T-cell (primary cell): Measurements from ENCODE around the gene SOX30. TPM values are rescaled to one million over a fixed set of nuclear protein-coding genes. Genes with fewer than 3 reads are reported as not detected.
A peak's percentile ranks its signal among the peaks of the same experiment; 100 is the strongest.

Source experiments
- ATAC-seq, 4 experiments: fragments of 200-7000 bp in 3 of 4; fragments of 150-1000 bp in 1 of 4; cut with Tn5 transposase; replicated peaks in 1 of 4; 1 replicate in 3 of 4; 2 replicates in 1 of 4; pipeline ENCODE4 v1.10.0; 2021; ENCODE audit warnings: moderate library complexity in 3 of 4, mild to moderate bottlenecking in 2 of 4, moderate number of reproducible peaks in 1 of 4
- CTCF ChIA-PET, 2 donors: fragments of 300-600 bp; sonication (Branson Sonifier 250); formaldehyde crosslinking; loops; one replicate each; lab custom pipeline; 2022; ENCODE audit warnings: antibody characterized with exemption in 2 of 2; lab: Charles Lee
- POLR2A ChIA-PET, 2 donors: fragments of 300-600 bp; sonication (Branson Sonifier 250); formaldehyde crosslinking; loops; one replicate each; lab custom pipeline; 2022; ENCODE audit warnings: antibody characterized with exemption in 2 of 2; lab: Charles Lee
- DNase-seq, 35 experiments: peaks; one replicate each; pipeline versions ENCODE4 v3.0.0 to v3.0.0-alpha.2; 2013 to 2023
- H3K27ac ChIP-seq: one replicate; pipeline ENCODE4 v1.5.1; 2013; ENCODE audit warnings: low read length
- H3K27me3 ChIP-seq, 2 experiments: replicated peaks in 1 of 2; 1 replicate in 1 of 2; 2 replicates in 1 of 2; pipeline versions ENCODE4 v1.6.1 to v1.7.0; 2013; ENCODE audit warnings: low read length in 1 of 2, mixed read lengths in 1 of 2; ENCODE audit not compliant: control insufficient read depth in 2 of 2, insufficient read depth in 2 of 2; ENCODE audit errors: extremely low read depth in 1 of 2
- H3K36me3 ChIP-seq, 2 donors: 1 replicate in 1 of 2; 2 replicates in 1 of 2; pipeline versions ENCODE4 v1.6.1 to v1.7.0; 2013; ENCODE audit warnings: low read length in 1 of 2; ENCODE audit not compliant: control insufficient read depth in 2 of 2, insufficient read depth in 1 of 2; ENCODE audit errors: extremely low read depth in 1 of 2
- H3K4me1 ChIP-seq, 2 experiments: 1 replicate in 1 of 2; 2 replicates in 1 of 2; pipeline versions ENCODE4 v1.6.1 to v1.7.0; 2013; ENCODE audit warnings: low read length in 2 of 2, mixed read lengths in 1 of 2; ENCODE audit not compliant: insufficient read depth in 2 of 2, control insufficient read depth in 1 of 2; ENCODE audit errors: extremely low read depth in 1 of 2
- H3K4me3 ChIP-seq, 2 donors: 1 replicate in 1 of 2; 2 replicates in 1 of 2; pipeline versions ENCODE4 v1.5.1 to v1.7.0; 2013; ENCODE audit warnings: mild to moderate bottlenecking in 2 of 2, low read length in 1 of 2, moderate library complexity in 1 of 2; ENCODE audit not compliant: control insufficient read depth in 1 of 2; ENCODE audit errors: extremely low read depth in 1 of 2
- H3K9me3 ChIP-seq: 2 replicates; pipeline ENCODE4 v1.7.0; 2013
- H3K27ac Mint-ChIP-seq, 2 donors: one replicate each; pipeline ENCODE4 v1.8.0; 2020 to 2021; ENCODE audit warnings: mild to moderate bottlenecking in 2 of 2, mixed read lengths in 2 of 2
- H3K27me3 Mint-ChIP-seq, 2 donors: one replicate each; pipeline ENCODE4 v1.8.0; 2021 to 2022; ENCODE audit warnings: mixed read lengths in 2 of 2
- H3K36me3 Mint-ChIP-seq: one replicate; pipeline ENCODE4 v1.8.0; 2021; ENCODE audit warnings: mixed read lengths
- H3K4me1 Mint-ChIP-seq, 3 donors: one replicate each; pipeline ENCODE4 v1.8.0; 2020 to 2022; ENCODE audit warnings: mixed read lengths in 3 of 3, mild to moderate bottlenecking in 1 of 3
- H3K4me3 Mint-ChIP-seq, 3 donors: one replicate each; pipeline ENCODE4 v1.8.0; 2020 to 2022; ENCODE audit warnings: mild to moderate bottlenecking in 3 of 3, mixed read lengths in 3 of 3, moderate library complexity in 3 of 3
- H3K9me3 Mint-ChIP-seq, 3 donors: one replicate each; pipeline ENCODE4 v1.8.0; 2020 to 2022; ENCODE audit warnings: mixed read lengths in 3 of 3
- WGBS: methylation state at CpG from one replicate; pipeline ENCODE4 v1.1.5; 2013; ENCODE audit warnings: missing lambda C conversion rate; ENCODE audit not compliant: insufficient coverage; 5-methylcytosine and 5-hydroxymethylcytosine counted together
- total RNA-seq, 35 experiments: library from RNA in 6 of 35; stranded (reverse) in 6 of 35; fragments of 120-200 nt in 1 of 35; gene quantifications; one replicate each; pipeline versions ENCODE4 v1.2.1 to v1.2.4 and lab custom pipeline; 2013 to 2026

SOX30 gene
- total RNA-seq, 5 donors from 2014 or later (not counting 1 experiment from before 2014, with no cell fraction given), result 0.10 to 0.44 (median 0.13) TPM; not detected in 2

DNA sequence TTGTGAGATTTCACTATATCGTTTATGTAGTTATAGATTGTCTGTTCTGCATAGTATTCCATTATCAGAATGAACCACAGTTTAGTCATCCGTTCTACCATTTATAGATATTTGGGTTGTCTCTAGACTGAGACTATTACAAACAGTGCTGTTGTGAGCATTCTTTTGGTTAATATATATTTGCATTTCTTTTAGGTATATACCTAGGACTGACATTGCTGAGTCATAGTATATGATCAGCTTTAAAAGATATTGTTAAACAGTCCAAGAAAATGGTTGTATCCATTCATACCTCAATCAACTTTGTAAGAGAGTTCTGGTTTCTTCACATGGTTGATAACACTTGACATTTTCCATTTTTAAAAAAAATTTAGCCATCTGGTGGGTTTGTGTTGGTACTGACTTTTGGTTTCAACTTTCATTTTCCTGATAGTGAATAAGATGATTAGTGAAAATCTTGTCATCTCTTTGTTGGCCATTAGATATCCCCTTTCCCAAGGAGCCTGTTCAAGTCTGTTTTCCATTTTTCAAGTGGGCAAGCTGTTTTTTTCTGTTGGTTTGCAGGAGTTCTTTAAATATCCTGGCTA lies 53.8 kb downstream of the SOX30 start:
- Histone ChIP-seq H3K4me3 (no peak overlapping the region), H3K27me3 (no peaks in the 10 kb centered on the region), H3K4me1 (peaks cover 20 to 22% of the 10 kb centered on the region in 2 experiments), H3K27ac (no peak overlapping the region), H3K36me3 (no peaks in the 10 kb centered on the region), H3K9me3 (no peaks in the 10 kb centered on the region)
- Mint-ChIP-seq H3K4me1 (peaks cover 45 to 80% (median 66%) of the 10 kb centered on the region in 3 donors), H3K27me3 (peaks cover 0 to 3% of the 10 kb centered on the region in 2 donors), H3K36me3 (no peaks in the 10 kb centered on the region), H3K9me3 (no peaks in the 10 kb centered on the region), H3K27ac (peak overlapping the region; percentile 24 to 39), H3K4me3 (no peak overlapping the region)
- POLR2A ChIA-PET, result no interaction called here
- ATAC-seq (no peak), DNase-seq (no peak)
- WGBS, result no CpG with 5 or more reads among the region's 2 CpGs
- CTCF ChIA-PET, result no interaction called here

DNA sequence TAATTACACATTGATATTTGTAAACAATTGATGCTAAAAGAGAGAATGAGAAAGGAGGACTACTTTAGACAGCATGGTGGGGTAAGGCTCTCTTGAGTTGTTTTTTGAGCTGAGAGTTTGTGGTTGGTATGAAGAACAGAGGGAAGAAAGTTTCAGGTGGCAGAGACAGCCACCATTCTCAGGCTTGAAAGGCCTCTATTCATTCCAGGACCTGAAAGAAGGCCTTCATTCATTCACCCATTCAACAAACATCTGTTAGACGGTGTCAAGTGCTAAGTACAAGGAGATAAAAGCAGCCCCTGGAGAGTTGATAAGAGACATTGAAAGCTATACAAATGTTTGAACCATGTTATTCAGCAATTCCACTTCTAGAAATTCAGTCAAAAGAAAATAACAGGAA lies 55.0 kb downstream of the SOX30 start:
- Histone ChIP-seq H3K36me3 (no peaks in the 10 kb centered on the region), H3K9me3 (no peaks in the 10 kb centered on the region), H3K27ac (no peak overlapping the region), H3K27me3 (no peaks in the 10 kb centered on the region), H3K4me1 (peaks cover 15 to 20% of the 10 kb centered on the region in 2 experiments), H3K4me3 (no peak overlapping the region)
- H3K27me3 Mint-ChIP-seq, result peaks cover 0 to 3% of the 10 kb centered on the region in 2 donors
- ChIA-PET POLR2A (interaction anchor here (0.5 to 0.9 kb wide), 4 partner anchors 10 to 72 kb away, joined by 3 to 5 read pairs (median 3); no protein-coding TSS in a partner anchor), CTCF (interaction anchor here in 1 of 2 donors (1.2 kb wide), 1 partner anchor 126 kb away, joined by 3 read pairs; no protein-coding TSS in a partner anchor)
- H3K4me1 Mint-ChIP-seq, result peaks cover 45 to 80% (median 66%) of the 10 kb centered on the region in 3 donors
- peak overlapping the region; percentile 7 to 33 for H3K27ac Mint-ChIP-seq
- no peak overlapping the region for H3K4me3 Mint-ChIP-seq
- H3K9me3 Mint-ChIP-seq, result no peaks in the 10 kb centered on the region
- DNase-seq (no peak), ATAC-seq (peak in 1 of 4 experiments; percentile 17)
- H3K36me3 Mint-ChIP-seq, result no peaks in the 10 kb centered on the region
- no CpG with 5 or more reads among the region's 1 CpG for WGBS

DNA sequence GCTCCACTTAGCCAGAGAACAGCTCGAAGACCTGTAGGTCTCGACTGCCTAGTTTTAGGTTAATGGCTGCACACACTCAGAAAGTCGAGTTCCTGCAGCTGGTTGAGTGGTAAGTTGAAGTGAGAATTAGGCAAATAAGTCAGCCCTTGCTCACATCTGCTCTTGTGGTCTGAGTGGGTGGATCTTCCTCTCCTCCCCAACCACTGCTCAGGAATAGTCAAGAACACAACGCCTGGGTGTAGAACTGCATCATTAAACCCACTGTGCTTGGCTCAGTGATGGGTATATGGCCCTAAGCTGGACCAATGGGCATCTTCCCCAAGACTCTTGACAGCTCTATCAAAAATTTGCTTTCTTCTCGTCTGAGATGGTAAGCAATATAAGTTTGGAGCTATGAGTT lies 55.8 kb downstream of the SOX30 start:
- Mint-ChIP-seq H3K27me3 (peaks cover 0 to 3% of the 10 kb centered on the region in 2 donors), H3K36me3 (no peaks in the 10 kb centered on the region), H3K9me3 (no peaks in the 10 kb centered on the region), H3K4me3 (no peak overlapping the region), H3K27ac (peak overlapping the region; percentile 53 to 77), H3K4me1 (peaks cover 44 to 83% (median 65%) of the 10 kb centered on the region in 3 donors)
- Histone ChIP-seq H3K27ac (no peak overlapping the region), H3K36me3 (no peaks in the 10 kb centered on the region), H3K4me1 (peaks cover 14 to 18% of the 10 kb centered on the region in 2 experiments), H3K4me3 (no peak overlapping the region), H3K9me3 (no peaks in the 10 kb centered on the region), H3K27me3 (no peaks in the 10 kb centered on the region)
- ChIA-PET POLR2A (interaction anchor here (0.6 to 0.9 kb wide), 4 partner anchors 9 to 440 kb away, joined by 3 read pairs; no protein-coding TSS in a partner anchor), CTCF (interaction anchor here (0.6 to 1.2 kb wide), 2 partner anchors 16 to 125 kb away, joined by 3 read pairs; no protein-coding TSS in a partner anchor)
- DNase-seq (peak in 1 of 35 experiments; percentile 25), ATAC-seq (peak; percentile 51 to 72 (median 58))
- no CpG with 5 or more reads among the region's 5 CpGs for WGBS

DNA sequence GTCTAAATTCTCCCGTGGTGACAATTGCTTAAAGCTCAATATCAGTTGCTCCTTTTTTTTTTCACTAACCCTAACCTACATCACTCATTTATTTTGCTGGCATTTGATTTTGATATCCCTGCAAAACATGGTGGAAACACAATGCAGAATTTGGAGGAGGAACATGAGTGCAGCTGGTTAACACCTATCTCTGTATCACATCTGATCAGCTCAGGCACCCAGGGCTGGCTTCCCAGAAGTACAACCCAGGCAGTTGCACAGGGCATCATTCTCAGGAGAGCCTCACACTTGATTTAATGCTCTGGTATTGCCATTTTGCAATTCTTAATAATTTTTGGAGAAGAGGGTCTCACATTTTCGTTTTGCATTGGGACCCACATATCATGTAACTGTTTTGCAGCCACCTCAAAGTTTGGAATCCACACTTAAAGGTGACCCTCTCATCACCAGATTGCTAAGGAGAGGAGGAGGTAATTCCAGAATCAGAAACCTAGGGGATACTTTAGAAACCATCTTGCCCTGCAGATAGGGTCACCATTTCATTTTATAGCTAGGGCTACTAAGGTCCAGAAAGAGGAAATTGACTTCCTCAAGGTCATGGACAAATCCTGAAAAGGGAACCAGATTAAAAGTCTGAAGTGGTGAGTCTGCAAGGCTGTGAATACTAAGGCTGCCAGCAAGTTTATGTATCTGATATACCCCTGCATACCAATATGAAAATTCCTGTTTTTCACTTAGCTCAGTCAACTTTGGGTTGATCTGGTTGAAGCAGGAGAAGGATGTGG lies 57.4 kb downstream of the SOX30 start:
- Mint-ChIP-seq H3K36me3 (no peaks in the 10 kb centered on the region), H3K4me1 (peaks cover 38 to 76% (median 60%) of the 10 kb centered on the region in 3 donors), H3K9me3 (no peaks in the 10 kb centered on the region), H3K4me3 (no peak overlapping the region), H3K27ac (peak overlapping the region in 1 of 2 donors; percentile 60), H3K27me3 (peaks cover 0 to 3% of the 10 kb centered on the region in 2 donors)
- no CpG with 5 or more reads among the region's 2 CpGs for WGBS
- DNase-seq (no peak), ATAC-seq (no peak)
- ChIA-PET CTCF (interaction anchor here in 1 of 2 donors (0.7 to 1.0 kb wide), 2 partner anchors 23 to 222 kb away, joined by 3 to 4 read pairs; no protein-coding TSS in a partner anchor), POLR2A (interaction anchor here (0.6 to 0.7 kb wide), 2 partner anchors 13 to 135 kb away, joined by 3 read pairs; partner anchors contain the start of gene NIPAL4 (in 1 of the 2))
- Histone ChIP-seq H3K4me3 (no peak overlapping the region), H3K9me3 (no peaks in the 10 kb centered on the region), H3K36me3 (no peaks in the 10 kb centered on the region), H3K27ac (no peak overlapping the region), H3K4me1 (peaks cover 14% of the 10 kb centered on the region in 2 experiments), H3K27me3 (no peaks in the 10 kb centered on the region)

DNA sequence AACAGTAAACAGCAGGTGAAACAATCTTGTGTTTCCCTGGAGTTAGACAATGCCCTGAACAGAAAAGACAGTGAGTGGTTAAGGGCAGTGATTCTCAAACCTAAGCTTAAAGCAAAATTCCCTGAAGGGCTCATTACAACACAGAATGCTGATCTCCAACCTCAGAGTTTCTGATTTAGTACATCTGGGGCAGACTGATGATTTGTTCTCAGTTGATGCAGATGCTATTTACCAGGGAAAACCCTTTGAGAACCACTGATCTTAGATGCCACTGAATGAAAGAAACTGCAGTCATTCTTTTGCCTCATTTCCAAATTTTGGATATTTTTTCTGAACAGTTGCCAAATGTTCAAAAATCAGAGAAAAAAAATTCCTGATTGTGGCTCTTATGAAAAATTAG lies 58.0 kb downstream of the SOX30 start:
- Mint-ChIP-seq H3K27ac (no peak overlapping the region), H3K4me3 (no peak overlapping the region), H3K36me3 (no peaks in the 10 kb centered on the region), H3K9me3 (no peaks in the 10 kb centered on the region), H3K27me3 (peaks cover 0 to 3% of the 10 kb centered on the region in 2 donors), H3K4me1 (peaks cover 38 to 75% (median 59%) of the 10 kb centered on the region in 3 donors)
- Histone ChIP-seq H3K36me3 (no peaks in the 10 kb centered on the region), H3K9me3 (no peaks in the 10 kb centered on the region), H3K27me3 (no peaks in the 10 kb centered on the region), H3K27ac (no peak overlapping the region), H3K4me3 (no peak overlapping the region), H3K4me1 (peaks cover 14% of the 10 kb centered on the region in 2 experiments)
- DNase-seq (no peak), ATAC-seq (no peak)
- CTCF ChIA-PET, result interaction anchor here in 1 of 2 donors (0.7 kb wide), 1 partner anchor 223 kb away, joined by 3 read pairs; no protein-coding TSS in a partner anchor
- POLR2A ChIA-PET, result interaction anchor here (0.6 to 0.7 kb wide), 2 partner anchors 14 to 134 kb away, joined by 3 read pairs; partner anchors contain the start of gene NIPAL4 (in 1 of the 2)
